Choroid plexus epithelial cell (primary cell): ENCODE results near the gene KIF15.

Source experiments
- DNase-seq: peaks from one replicate; pipeline ENCODE4 v3.0.0-alpha.2; 2010; ENCODE audit warnings: low read depth
- H3K4me3 ChIP-seq: 2 replicates; pipeline ENCODE4 v1.5.1; 2011; ENCODE audit warnings: low read depth, mild to moderate bottlenecking, control low read depth, low read length, moderate library complexity
- TF ChIP-seq, protein P1 (sequence below): conservative IDR thresholded peaks from 2 replicates; pipeline ENCODE4 v1.5.1; 2011; ENCODE audit warnings: low read depth, mild to moderate bottlenecking, control low read depth, inconsistent platforms, low read length, moderate library complexity

KIF15 gene

DNA sequence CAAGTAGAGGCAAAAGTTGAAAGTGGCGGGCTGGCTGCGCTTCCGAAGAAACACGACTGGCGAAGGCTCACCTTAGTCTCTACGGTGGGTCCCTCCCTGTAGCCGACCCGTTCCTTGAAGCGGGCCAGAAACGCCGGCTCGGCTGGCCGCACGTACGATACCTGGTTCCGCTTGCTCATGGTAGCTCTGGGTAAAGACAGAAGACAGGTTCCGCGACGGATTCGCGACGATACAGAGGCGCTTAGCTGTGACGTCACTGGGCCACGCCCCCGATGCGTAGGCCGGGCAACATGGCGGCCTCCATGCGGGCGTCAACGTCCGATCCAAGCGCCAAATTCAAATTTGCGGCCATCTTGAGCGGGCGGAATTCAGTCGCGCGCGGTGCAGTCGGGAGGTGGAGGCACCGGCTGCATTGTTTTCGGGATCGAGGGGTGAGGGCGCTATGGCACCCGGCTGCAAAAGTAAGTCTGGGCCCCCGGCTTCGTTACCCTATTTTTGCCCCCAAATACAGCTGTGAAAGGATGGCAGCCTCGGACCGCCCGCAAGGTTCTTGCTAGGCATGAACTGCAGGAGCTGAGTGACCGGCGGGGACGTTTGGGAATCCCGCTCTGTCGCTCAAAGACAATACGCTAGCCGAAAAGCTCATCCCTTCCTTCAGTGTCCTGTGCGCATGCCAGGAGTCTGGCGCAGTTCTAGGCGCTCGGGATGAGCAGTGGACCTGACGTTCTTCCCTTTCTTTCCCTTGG lies at the start of gene KIF15, which contains the start of gene KIAA1143:
TSS of gene KIF15 (plus strand) at position 371 of the 746 bp plus-strand sequence. CDS start at position 443, 72 bp downstream.
TSS of gene KIAA1143 (minus strand) at position 196 of the 746 bp plus-strand sequence. CDS start at position 179, 17 bp downstream.
- TF ChIP-seq, protein P1, sequence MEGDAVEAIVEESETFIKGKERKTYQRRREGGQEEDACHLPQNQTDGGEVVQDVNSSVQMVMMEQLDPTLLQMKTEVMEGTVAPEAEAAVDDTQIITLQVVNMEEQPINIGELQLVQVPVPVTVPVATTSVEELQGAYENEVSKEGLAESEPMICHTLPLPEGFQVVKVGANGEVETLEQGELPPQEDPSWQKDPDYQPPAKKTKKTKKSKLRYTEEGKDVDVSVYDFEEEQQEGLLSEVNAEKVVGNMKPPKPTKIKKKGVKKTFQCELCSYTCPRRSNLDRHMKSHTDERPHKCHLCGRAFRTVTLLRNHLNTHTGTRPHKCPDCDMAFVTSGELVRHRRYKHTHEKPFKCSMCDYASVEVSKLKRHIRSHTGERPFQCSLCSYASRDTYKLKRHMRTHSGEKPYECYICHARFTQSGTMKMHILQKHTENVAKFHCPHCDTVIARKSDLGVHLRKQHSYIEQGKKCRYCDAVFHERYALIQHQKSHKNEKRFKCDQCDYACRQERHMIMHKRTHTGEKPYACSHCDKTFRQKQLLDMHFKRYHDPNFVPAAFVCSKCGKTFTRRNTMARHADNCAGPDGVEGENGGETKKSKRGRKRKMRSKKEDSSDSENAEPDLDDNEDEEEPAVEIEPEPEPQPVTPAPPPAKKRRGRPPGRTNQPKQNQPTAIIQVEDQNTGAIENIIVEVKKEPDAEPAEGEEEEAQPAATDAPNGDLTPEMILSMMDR = no peak
- peak within 1 kb of the TSS; percentile 71 for H3K4me3 ChIP-seq
- DNase-seq = peak; percentile 97

DNA sequence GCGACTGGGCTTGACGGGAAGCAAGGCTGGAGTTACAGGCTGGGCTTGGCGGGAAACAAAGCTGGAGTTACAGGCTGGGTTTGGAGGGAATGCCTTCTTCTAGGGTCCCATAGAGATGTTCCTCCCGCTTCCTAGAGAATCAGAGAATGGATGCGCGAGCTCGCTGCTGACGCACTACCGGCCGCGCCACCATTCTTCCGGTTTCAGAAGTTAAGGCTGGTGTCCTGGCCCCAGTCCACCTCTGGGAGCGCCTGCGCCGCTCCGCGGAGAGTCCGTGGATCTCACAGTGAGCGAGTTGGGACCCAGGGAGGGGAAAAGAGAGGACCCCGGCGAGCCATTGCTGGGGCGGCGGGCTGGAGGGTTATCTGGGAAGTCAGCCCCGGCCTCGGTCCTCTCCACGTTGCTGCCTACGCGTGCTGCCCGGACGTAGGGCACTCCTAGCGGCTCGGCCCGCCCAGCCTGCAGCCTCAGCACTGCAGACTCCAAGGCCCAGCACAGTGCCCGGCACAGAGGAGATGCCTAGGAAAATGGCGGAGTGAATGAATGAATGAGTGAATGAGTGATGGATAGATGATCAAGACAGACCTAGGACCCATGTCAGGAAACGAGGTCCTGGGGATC lies 49.0 kb upstream of the KIF15 start, which contains the start of gene ZNF502:
TSS of gene ZNF502 (plus strand) at position 206 of the 621 bp plus-strand sequence. CDS start 7,602 bp downstream, outside the sequence.
- H3K4me3 ChIP-seq = peak within 1 kb of the TSS; percentile 87
- DNase-seq = peak; percentile 93
- TF ChIP-seq, protein P1 = peak; percentile 57

GRCh38 chr3:44721231-44722102 lies 40.1 kb upstream of the KIF15 start:
- no peak overlapping the region for H3K4me3 ChIP-seq
- TF ChIP-seq, protein P1 = no peak
- DNase-seq = peak; percentile 24

GRCh38 chr3:44722103-44722401 lies 39.5 kb upstream of the KIF15 start:
- TF ChIP-seq, protein P1 = no peak
- DNase-seq = no peak
- H3K4me3 ChIP-seq = no peak overlapping the region

- DNase-seq = peak; percentile 93
- peak within 1 kb of the TSS; percentile 77 for H3K4me3 ChIP-seq
- TF ChIP-seq, protein P1 = no peak
Observed at GRCh38 chr3:44729384-44729910, 32.1 kb upstream of the KIF15 start, which contains the start of gene ZNF501. Gene ZNF501, plus strand, starts transcription at chr3:44729635. Its CDS starts 4,787 bp downstream, at chr3:44734422.

DNA sequence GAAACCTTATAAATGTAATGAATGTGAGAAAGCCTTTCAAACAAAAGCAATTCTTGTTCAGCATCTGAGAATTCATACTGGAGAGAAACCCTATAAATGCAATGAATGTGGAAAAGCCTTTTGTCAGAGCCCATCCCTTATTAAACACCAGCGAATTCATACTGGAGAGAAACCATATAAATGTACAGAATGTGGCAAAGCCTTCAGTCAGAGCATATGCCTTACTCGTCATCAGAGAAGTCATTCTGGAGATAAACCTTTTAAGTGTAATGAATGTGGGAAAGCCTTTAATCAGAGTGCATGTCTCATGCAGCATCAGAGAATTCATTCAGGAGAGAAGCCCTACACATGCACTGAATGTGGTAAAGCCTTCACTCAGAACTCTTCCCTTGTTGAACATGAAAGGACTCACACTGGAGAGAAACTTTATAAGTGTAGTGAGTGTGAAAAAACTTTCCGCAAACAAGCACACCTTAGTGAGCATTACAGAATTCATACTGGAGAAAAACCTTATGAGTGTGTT lies 26.9 kb upstream of the KIF15 start:
- no peak overlapping the region for H3K4me3 ChIP-seq
- DNase-seq = no peak
- TF ChIP-seq, protein P1 = no peak
